GM10266 (cell line): Measurements from ENCODE around the gene SLC5A10.

Experiments
- DNase-seq: peaks from one replicate; pipeline ENCODE4 v3.0.0; 2012; ENCODE audit errors: extremely low spot score
- CTCF ChIP-seq: IDR thresholded peaks from 2 replicates; pipeline ENCODE4 v1.5.1; 2012; ENCODE audit warnings: mild to moderate bottlenecking, low read depth; ENCODE audit not compliant: control insufficient read depth, insufficient read depth; ENCODE audit errors: missing control alignments

The SLC5A10 gene

GRCh38 chr17:19005789-19006430, 53.9 kb downstream of the SLC5A10 start:
- TF ChIP-seq CTCF: no peak
- DNase-seq: no peak

GRCh38 chr17:19006698-19007097, 54.7 kb downstream of the SLC5A10 start:
- no peak for TF ChIP-seq CTCF
- no peak for DNase-seq

DNA sequence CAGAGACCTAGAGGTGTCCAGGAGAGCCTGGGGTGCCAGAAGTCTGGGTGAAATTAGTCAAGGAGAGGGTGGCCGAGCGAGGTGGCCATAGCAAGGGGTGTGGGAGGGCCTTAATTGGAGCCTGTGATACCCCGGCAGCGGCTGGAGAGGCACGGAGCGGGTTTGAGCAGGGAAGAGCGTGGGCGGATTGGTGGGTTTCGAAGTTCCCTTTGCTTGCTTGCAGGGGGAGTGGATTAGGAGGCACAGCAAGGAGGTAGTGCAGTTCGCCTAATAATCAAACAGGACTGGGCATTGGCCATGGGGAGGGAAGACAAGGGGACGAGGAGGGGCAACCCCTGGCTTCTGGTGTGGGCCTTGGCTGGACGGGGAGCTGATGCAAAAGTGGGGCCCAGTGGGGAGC, 58.0 kb downstream of the SLC5A10 start:
- no peak for DNase-seq
- no peak for TF ChIP-seq CTCF

DNA sequence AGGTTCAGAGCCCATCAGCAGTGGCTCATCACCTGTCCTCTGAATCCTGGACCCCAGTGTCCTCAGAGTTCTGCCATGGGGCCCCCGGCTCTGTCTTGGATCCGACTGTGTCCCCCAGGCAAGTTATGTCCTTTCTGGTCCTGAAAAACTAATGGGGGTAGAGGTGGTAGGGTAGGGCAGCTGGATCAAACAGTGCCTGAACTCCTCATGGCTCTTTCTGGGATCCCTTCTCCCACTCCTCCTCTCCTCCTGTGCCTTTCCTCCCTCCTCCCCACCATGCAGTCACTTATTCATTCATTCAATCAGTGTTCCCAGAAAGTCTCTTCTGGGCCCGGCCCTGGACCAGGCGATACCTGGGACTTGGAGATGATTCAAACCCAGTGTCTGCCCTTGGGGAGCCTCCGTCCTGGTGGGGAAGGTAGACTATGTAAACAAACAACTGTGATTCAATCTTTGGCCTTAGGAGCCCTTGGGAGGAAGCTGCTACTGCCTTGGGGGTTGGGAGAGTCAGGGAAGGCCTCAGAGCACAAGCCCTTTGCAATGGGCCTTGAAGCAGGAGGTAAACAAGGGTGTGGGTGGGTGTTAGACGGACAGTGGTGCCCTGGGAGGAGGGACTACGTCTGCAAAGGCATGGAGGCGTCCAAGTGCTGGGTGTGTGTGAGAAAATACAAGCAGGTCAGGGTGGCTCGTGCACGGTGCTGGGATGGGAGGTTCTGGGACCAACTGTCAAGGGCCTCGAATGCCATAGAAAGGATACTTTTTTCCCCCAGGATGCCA, 59.0 kb downstream of the SLC5A10 start:
- no peak for DNase-seq
- no peak for TF ChIP-seq CTCF

DNA sequence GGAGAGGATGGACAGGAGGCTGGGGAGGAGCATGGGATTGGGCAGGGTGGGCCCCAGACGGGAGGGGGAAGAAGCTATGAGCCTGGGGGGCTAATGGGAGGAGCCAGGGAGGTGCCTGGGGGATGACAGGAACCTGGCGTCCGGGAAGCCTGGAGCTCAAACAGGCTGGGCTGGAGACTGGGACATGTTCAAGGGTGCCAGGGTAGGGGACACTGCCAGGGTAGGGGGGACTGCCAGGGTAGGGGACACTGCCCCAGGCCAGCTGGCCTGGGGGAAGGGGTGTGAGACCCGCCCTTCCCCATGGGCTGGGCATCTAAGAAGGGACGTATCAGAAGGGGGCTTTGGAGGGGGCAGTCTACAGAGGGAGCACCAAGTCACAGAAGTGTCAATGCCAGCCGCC, 59.6 kb downstream of the SLC5A10 start:
- no peak for DNase-seq
- TF ChIP-seq CTCF: no peak

- DNase-seq: no peak
- TF ChIP-seq CTCF: no peak
Measured at GRCh38 chr17:19012171-19013080, 60.5 kb downstream of the SLC5A10 start.

DNA sequence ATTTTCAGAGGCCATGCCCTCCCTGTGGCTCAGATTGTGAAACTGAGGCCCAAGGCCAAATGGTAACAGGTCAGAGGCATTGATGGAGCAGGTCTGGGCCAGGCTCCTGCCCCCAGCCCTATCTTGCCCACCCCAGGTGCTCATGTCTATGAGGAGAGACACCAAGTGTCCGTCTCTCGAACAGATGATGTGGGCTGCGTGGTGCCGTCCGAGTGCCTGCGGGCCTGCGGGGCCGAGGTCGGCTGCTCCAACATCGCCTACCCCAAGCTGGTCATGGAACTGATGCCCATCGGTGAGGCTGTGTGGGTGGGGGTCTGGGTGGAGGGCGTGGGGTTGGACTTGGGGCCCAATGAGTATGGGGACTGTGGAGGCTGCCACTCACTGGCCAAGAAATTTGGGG, 61.3 kb downstream of the SLC5A10 start:
- DNase-seq: no peak
- TF ChIP-seq CTCF: no peak
